ENCODE results near the gene FOXL2NB. TPM values are rescaled to one million over a fixed set of nuclear protein-coding genes. Genes with fewer than 3 reads are reported as not detected.

Gene FOXL2NB
- total RNA-seq, 2 donors from 2014 or later = not detected

- ATAC-seq (replicated peaks) = peak; percentile 17
- Mint-ChIP-seq H3K36me3 (ENCODE audit: low read depth) (no peaks in the 10 kb centered on the region), H3K27ac (no peak overlapping the region), H3K9me3 (no peaks in the 10 kb centered on the region), H3K27me3 (peaks cover 68% of the 10 kb centered on the region), H3K4me3 (peak overlapping the region; percentile 67), H3K4me1 (peaks cover 4% of the 10 kb centered on the region)
Measured at GRCh38 chr3:138938056-138938876, 8.8 kb upstream of the FOXL2NB start.

GRCh38 chr3:138938877-138939560 lies 8.0 kb upstream of the FOXL2NB start:
- no peak overlapping the region for H3K27ac Mint-ChIP-seq

GRCh38 chr3:138939561-138940241 lies 7.3 kb upstream of the FOXL2NB start:
- Mint-ChIP-seq H3K36me3 (ENCODE audit: low read depth) (peaks cover under 1% of the 10 kb centered on the region), H3K9me3 (no peaks in the 10 kb centered on the region), H3K4me3 (no peak overlapping the region), H3K27ac (no peak overlapping the region), H3K27me3 (peaks cover 76% of the 10 kb centered on the region), H3K4me1 (peaks cover 4% of the 10 kb centered on the region)
- ATAC-seq (replicated peaks) = no peak

More at GRCh38 chr3:138938877-138939560, 8.0 kb upstream of the FOXL2NB start:
- H3K4me3 Mint-ChIP-seq = peak overlapping the region; percentile 67
- H3K4me1 Mint-ChIP-seq = peaks cover 4% of the 10 kb centered on the region
- ATAC-seq (replicated peaks) = no peak
- peaks cover 71% of the 10 kb centered on the region for H3K27me3 Mint-ChIP-seq
- no peaks in the 10 kb centered on the region for H3K9me3 Mint-ChIP-seq
- no peaks in the 10 kb centered on the region for H3K36me3 Mint-ChIP-seq (ENCODE audit: low read depth)

- Mint-ChIP-seq H3K27me3 (peaks cover 76% of the 10 kb centered on the region), H3K27ac (no peak overlapping the region), H3K4me1 (peaks cover 9% of the 10 kb centered on the region), H3K9me3 (no peaks in the 10 kb centered on the region), H3K36me3 (ENCODE audit: low read depth) (peaks cover 7% of the 10 kb centered on the region), H3K4me3 (no peak overlapping the region)
- no peak for ATAC-seq (replicated peaks)
Measured at GRCh38 chr3:138940446-138940845, 6.6 kb upstream of the FOXL2NB start.

- H3K27ac Mint-ChIP-seq = no peak overlapping the region
Measured at GRCh38 chr3:138941259-138941885, 5.6 kb upstream of the FOXL2NB start.

GRCh38 chr3:138942271-138942670 lies 4.7 kb upstream of the FOXL2NB start:
- Mint-ChIP-seq H3K9me3 (no peaks in the 10 kb centered on the region), H3K27me3 (peaks cover 63% of the 10 kb centered on the region), H3K4me1 (peaks cover 9% of the 10 kb centered on the region), H3K4me3 (no peak overlapping the region), H3K27ac (no peak overlapping the region), H3K36me3 (ENCODE audit: low read depth) (peaks cover 7% of the 10 kb centered on the region)
- no peak for ATAC-seq (replicated peaks)

More at GRCh38 chr3:138941259-138941885, 5.6 kb upstream of the FOXL2NB start:
- Mint-ChIP-seq H3K9me3 (no peaks in the 10 kb centered on the region), H3K4me3 (no peak overlapping the region), H3K4me1 (peaks cover 9% of the 10 kb centered on the region), H3K27me3 (peaks cover 72% of the 10 kb centered on the region), H3K36me3 (ENCODE audit: low read depth) (peaks cover 7% of the 10 kb centered on the region)
- ATAC-seq (replicated peaks) = no peak

GRCh38 chr3:138942861-138943623 lies 4.0 kb upstream of the FOXL2NB start:
- ATAC-seq (replicated peaks) = no peak
- H3K4me1 Mint-ChIP-seq = peaks cover 6% of the 10 kb centered on the region
- H3K27ac Mint-ChIP-seq = no peak overlapping the region
- H3K4me3 Mint-ChIP-seq = no peak overlapping the region
- no peaks in the 10 kb centered on the region for H3K9me3 Mint-ChIP-seq
- H3K27me3 Mint-ChIP-seq = peaks cover 67% of the 10 kb centered on the region
- peaks cover 7% of the 10 kb centered on the region for H3K36me3 Mint-ChIP-seq (ENCODE audit: low read depth)

- Mint-ChIP-seq H3K4me3 (peak overlapping the region; percentile 83), H3K4me1 (peaks cover 6% of the 10 kb centered on the region), H3K27me3 (peaks cover 67% of the 10 kb centered on the region), H3K27ac (no peak overlapping the region), H3K9me3 (no peaks in the 10 kb centered on the region), H3K36me3 (ENCODE audit: low read depth) (peaks cover 7% of the 10 kb centered on the region)
- ATAC-seq (replicated peaks) = no peak
Measured at GRCh38 chr3:138943724-138944653, 3.0 kb upstream of the FOXL2NB start.

GRCh38 chr3:138944654-138944928 lies 2.4 kb upstream of the FOXL2NB start:
- no peak overlapping the region for H3K27ac Mint-ChIP-seq
- no peaks in the 10 kb centered on the region for H3K9me3 Mint-ChIP-seq
- H3K36me3 Mint-ChIP-seq (ENCODE audit: low read depth) = peaks cover 7% of the 10 kb centered on the region
- peaks cover 70% of the 10 kb centered on the region for H3K27me3 Mint-ChIP-seq
- H3K4me3 Mint-ChIP-seq = peak overlapping the region; percentile 83
- no peak for ATAC-seq (replicated peaks)
- H3K4me1 Mint-ChIP-seq = peaks cover 10% of the 10 kb centered on the region

GRCh38 chr3:138944929-138945708 lies 1.9 kb upstream of the FOXL2NB start:
- H3K4me1 Mint-ChIP-seq = peaks cover 10% of the 10 kb centered on the region
- H3K36me3 Mint-ChIP-seq (ENCODE audit: low read depth) = peaks cover 7% of the 10 kb centered on the region
- peak; percentile 18 for ATAC-seq (replicated peaks)
- peak overlapping the region; percentile 29 for H3K27ac Mint-ChIP-seq
- no peaks in the 10 kb centered on the region for H3K9me3 Mint-ChIP-seq
- peak overlapping the region; percentile 83 for H3K4me3 Mint-ChIP-seq
- peaks cover 70% of the 10 kb centered on the region for H3K27me3 Mint-ChIP-seq

GRCh38 chr3:138945709-138946662 lies 1.0 kb upstream of the FOXL2NB start:
- no peak overlapping the region for H3K27ac Mint-ChIP-seq
- peak overlapping the region; percentile 57 for H3K4me3 Mint-ChIP-seq
- H3K27me3 Mint-ChIP-seq = peaks cover 69% of the 10 kb centered on the region
- H3K4me1 Mint-ChIP-seq = peaks cover 10% of the 10 kb centered on the region
- H3K36me3 Mint-ChIP-seq (ENCODE audit: low read depth) = peaks cover 7% of the 10 kb centered on the region
- H3K9me3 Mint-ChIP-seq = no peaks in the 10 kb centered on the region
- peak; percentile 4 for ATAC-seq (replicated peaks)

Measured in activated T-helper 17 cell treated with anti-CD3 and anti-CD28 coated beads, Interleukin-2, amount 50 U/mL, for 72 hours (primary cell).